HEK293 (cell line): ENCODE measurements around the gene VPS13D.

Experiments used
- CTCF ChIP-seq: fragments of 450-650 bp; formaldehyde crosslinking; IDR thresholded peaks from 2 replicates; pipeline ENCODE4 v1.5.1; 2016; ENCODE audit warnings: missing biosample characterization, missing genetic modification characterization
- ZBTB17 ChIP-seq: fragments of 450-650 bp; formaldehyde crosslinking; IDR thresholded peaks from 2 replicates; pipeline ENCODE4 v1.5.1; 2016; ENCODE audit warnings: missing biosample characterization, missing genetic modification characterization
- ZBTB8A ChIP-seq: fragments of 450-650 bp; formaldehyde crosslinking; IDR thresholded peaks from 2 replicates; pipeline ENCODE4 v1.5.1; 2016; ENCODE audit warnings: missing biosample characterization, missing genetic modification characterization
- ZNF239 ChIP-seq: fragments of 450-650 bp; formaldehyde crosslinking; IDR thresholded peaks from 2 replicates; pipeline ENCODE4 v1.5.1; 2016; ENCODE audit warnings: missing biosample characterization, missing genetic modification characterization
- ZNF292 ChIP-seq: fragments of 450-650 bp; formaldehyde crosslinking; IDR thresholded peaks from 2 replicates; pipeline ENCODE4 v1.5.1; 2016; ENCODE audit warnings: low read depth, missing biosample characterization, missing genetic modification characterization, borderline replicate concordance
- ZNF335 ChIP-seq: fragments of 450-650 bp; formaldehyde crosslinking; conservative IDR thresholded peaks from 2 replicates; pipeline ENCODE4 v1.5.1; 2016; ENCODE audit warnings: missing biosample characterization, missing genetic modification characterization
- ZNF792 ChIP-seq: fragments of 450-650 bp; formaldehyde crosslinking; IDR thresholded peaks from 2 replicates; pipeline ENCODE4 v1.5.1; 2016; ENCODE audit warnings: missing biosample characterization, missing genetic modification characterization

- no peak for TF ChIP-seq ZNF292 (tag by site-specific recombination)
- no peak for TF ChIP-seq ZBTB8A (tag by site-specific recombination)
- TF ChIP-seq ZNF239 (tag by site-specific recombination) = no peak
- TF ChIP-seq ZNF335 (tag by site-specific recombination) = no peak
- no peak for TF ChIP-seq ZBTB17 (tag by site-specific recombination)
- no peak for TF ChIP-seq ZNF792 (tag by site-specific recombination)
- no peak for TF ChIP-seq CTCF
Measured at GRCh38 chr1:12346483-12347151, 116.8 kb downstream of the VPS13D start.
